Urinary bladder (tissue), 2 donors: ENCODE results near the gene ARHGAP24. TPM values are rescaled to one million over a fixed set of nuclear protein-coding genes. Genes with fewer than 3 reads are reported as not detected.

Experiments
- polyA plus RNA-seq: library from polyadenylated mRNA; stranded (reverse); fragments of 200-250 nt; gene quantifications from one replicate; pipeline ENCODE4 v1.2.3, GENCODE V29; 2013
- small RNA-seq: library from RNA; depleted of rRNA; stranded (forward); fragments of <200 nt; gene quantifications from one replicate; pipeline ENCODE3, GENCODE V24; 2014
- total RNA-seq: library from RNA; depleted of rRNA; stranded (reverse); fragments of >200 nt; gene quantifications from one replicate; pipeline ENCODE4 v1.2.3, GENCODE V29; 2014
- donor health status: healthy.

Gene ARHGAP24
- total and polyA plus RNA-seq, 2 donors = 17.5 to 81.0 TPM

Small RNA genes within 50 kb of the gene (small RNA-seq; reads per million reads assigned to genes)
- not detected for gene MIR4451
